ENCODE results near the gene POLE.
"Not testable (repeated sequence)": the region's sequence is repeated elsewhere in the genome, so short reads cannot be mapped to it uniquely, and the experiment has no call there.

The POLE gene

GRCh38 chr12:132608231-132609171 lies 78.6 kb downstream of the POLE start:
- DNase-seq = no peak

DNA sequence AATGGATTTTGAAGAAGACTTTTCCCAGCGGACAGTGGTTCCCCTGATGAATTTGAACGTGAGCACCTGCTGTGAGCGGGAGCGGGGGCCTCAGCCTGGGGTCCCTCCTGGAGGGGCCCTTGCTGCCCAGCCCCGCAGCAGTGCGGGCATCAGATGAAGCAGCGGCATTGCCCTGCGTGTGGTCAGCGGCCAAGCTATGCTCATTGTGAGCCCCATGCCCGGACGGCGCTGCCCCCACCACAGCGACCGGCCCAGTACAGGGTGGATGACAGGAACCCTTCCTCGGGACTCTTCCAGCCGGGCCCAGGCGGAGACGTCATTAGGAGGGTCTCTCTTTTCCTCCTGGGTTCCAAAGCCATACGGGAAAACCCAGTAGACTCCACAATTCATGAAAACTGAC lies 80.2 kb downstream of the POLE start:
- DNase-seq = no peak

DNA sequence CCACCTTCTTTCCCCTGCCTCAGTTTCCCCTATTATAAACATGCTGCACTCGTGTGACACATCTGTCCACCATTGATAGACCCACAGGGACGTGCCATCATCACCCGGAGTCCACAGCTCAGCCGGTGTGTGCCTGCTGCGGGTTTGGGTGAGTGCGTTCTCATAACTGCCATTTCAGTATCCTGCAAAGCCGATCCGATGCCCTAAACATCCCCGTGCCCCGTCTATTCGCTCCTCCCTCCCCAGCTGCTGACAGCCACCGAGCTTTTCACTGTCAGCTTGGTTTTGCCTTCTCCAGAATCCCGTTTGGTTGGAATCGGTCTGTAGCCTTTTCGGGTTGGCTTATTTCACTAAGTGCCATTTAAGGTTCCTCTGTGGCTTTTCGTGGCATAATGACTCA lies 80.7 kb downstream of the POLE start:
- peak; percentile 36 for DNase-seq

- DNase-seq = no peak
Observed at GRCh38 chr12:132605892-132606291, 81.2 kb downstream of the POLE start.

GRCh38 chr12:132604668-132605441 lies 82.3 kb downstream of the POLE start:
- no peak for DNase-seq

- DNase-seq = no peak
Observed at GRCh38 chr12:132604151-132604618, 83.0 kb downstream of the POLE start.

- DNase-seq = no peak
Observed at GRCh38 chr12:132603240-132604150, 83.6 kb downstream of the POLE start.

GRCh38 chr12:132602572-132603239 lies 84.4 kb downstream of the POLE start:
- DNase-seq = no peak

GRCh38 chr12:132601171-132601883 lies 85.8 kb downstream of the POLE start:
- DNase-seq = no peak

DNA sequence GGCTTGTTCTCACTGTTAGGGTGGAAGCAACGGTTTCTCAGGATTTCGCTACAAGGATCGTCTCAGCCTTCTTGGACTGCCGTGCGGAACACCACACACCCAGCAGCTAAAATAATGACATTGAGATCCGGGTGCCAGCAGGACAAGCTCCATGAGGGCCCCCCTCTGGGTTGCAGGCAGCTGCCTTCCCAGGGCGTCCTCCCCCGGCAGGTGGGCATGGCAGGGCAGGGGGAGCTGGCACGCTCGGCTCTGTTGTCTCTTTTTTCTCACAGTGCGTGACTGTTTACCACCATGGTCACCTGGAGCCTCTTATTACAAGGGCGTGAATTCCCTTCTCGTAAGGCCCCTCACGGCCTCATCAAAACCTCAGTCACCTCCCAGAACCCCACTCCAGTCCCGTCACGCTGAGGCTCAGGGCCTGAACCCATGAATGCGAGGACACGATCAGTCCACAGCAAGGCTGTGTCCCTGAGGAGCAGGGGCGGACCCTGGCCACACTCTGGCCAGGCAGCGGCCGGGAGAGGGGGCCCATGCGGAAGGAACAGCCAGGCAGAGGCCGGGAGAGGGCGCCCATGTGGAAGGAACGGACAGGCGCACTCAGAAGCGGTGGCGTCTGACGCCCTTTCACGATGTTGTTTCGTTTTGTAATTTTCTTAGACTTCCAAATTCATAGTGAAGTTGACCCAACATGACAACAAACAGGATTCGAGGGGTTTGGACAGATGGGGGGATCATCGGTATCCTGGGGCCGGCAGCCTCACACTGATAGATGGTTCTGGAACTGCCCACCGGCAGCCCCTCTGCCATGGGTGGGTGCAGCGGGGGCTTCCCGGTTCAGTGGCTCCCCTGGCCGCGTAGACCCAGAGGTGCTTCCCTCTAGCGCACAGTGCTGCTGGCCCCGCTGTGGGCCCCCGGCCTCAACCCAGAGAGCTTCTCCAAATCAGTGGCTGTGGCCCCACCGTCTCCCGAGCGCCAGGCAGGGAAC lies 86.8 kb downstream of the POLE start:
- DNase-seq = no peak

DNA sequence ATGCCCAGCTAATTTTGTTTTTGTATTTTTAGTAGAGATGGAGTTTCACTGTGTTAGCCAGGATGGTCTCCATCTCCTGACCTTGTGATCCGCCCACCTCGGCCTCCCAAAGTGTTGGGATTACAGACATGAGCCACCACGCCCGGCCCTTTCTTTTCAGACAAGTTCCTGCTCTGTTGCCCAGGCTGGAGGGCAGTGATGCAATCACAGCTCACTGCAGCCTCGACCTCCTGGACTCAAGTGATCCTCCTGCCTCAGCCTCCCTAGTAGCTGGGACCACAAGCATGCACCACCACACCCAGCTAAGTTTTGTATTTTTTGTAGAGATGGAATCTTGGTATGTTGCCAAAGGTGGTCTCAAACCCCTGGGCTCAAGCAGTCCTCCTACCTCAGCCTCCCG lies 87.6 kb downstream of the POLE start:
- not testable (repeated sequence) for DNase-seq

GRCh38 chr12:132597333-132598316 lies 89.5 kb downstream of the POLE start:
- no peak for DNase-seq

GRCh38 chr12:132596016-132596415 lies 91.1 kb downstream of the POLE start:
- DNase-seq = no peak

DNA sequence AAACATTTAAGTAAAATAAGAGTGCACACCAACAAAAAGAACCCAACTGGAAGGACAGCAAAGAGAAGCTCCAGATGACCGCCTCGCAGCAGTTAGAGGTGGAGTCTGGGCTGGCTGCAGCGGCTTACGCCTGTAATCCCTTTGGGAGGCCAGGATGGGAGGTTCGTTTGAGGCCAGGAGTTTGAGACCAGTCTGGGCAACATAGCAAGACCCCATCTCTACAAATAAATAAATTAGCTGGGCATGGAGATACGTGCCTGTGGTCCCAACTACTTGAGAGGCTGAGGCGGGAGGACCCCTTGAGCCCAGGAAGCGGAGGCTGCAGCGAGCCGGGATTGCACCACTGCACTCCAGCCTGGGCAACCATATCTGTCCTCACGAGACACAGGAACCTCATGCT lies 92.0 kb downstream of the POLE start:
- DNase-seq = no peak

DNA sequence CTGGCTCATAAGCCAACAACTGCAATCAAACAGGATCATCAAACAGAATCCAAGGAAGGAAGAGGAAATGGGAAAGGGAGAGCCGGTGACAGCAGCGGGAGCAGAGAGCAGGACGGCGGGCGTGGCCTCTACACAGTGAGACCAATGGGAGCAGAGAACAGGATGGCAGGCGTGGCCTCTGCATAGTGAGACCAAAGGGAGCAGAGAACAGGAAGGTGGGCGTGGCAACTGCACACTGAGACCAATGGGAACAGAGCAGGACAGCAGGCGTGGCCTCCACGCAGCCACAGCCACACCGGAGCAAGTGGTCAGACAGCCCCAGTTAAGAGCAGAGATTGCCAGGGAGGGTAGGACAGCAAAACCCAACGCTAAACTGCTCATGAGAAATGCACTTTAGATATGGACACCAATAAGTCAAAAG lies 93.2 kb downstream of the POLE start:
- peak; percentile 93 for DNase-seq

DNA sequence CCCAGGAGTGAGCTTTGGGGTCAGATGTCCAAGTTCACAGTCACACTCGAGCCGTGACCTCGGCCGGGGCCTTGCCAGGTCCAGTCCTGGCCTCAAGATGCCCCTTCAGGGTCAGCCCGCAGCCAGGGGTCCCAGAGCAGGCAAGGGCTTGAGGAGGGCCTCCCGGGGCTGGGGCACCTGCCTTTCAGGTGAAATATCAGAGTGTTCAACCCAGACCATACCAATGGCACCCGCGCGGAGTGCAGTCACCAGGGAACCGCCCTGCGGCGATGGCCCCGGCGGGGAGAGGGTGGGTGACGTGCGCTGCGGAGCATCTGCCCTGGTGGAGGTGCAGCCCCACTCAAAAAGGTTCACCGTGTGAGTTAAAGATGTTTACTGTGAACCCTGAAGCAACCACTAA lies 93.6 kb downstream of the POLE start:
- DNase-seq = no peak

DNA sequence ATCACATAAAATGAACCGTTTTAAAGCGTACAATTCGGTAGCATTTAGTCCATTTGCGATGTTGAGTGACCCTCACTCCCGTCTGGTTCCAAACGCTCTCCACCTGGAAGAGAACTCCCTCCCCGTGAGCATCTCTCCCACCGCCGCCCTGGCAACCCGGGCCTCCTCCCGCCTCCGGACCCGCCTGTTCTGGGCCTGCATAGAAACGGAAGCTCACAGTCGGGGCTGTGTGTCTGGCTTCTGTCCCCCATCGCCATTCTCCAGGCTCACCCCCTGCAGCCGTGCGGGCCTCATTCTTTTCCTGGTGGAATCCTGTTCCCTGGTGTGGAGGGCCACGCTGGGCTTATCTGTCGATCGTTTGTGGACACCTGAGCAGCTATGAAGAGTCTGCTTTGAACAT lies 94.1 kb downstream of the POLE start:
- no peak for DNase-seq

DNA sequence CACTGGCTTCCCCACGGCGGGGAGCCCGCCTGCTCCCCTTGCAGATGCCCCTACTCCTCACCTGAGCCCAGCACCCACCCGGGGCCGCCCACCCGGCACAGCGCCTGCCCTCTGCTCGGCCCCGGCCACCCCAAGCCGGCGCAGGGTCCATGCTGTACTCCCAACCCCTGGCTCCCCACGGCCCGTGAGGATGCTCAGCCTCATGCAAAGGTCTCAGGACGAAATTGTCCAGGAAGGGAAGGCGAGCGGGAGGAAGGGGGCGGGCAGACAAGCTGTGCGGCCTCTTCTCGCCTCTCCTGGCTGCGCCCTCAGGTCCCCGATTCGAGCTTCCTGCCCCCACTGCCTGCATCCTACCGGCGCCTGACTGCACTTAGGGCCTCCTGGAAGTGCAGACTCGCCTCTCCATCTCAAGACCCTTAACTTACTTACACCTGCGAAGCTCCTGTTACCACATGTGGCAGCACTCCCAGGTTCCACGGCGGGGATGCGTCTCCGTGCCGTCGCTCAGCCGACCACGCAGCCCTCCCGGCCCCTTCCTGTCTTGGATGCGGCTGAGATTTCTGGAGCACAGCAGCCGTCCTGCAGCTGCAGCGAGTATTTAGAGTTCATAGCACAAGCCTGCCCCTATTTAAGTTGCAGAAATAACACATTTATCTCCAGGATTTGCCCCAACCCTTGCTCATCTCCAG lies 94.7 kb downstream of the POLE start:
- DNase-seq = no peak
